ENCODE measurements around the gene FRMPD4.

GRCh38 chrX:12363216-12363615 lies 224.9 kb downstream of the FRMPD4 start:
- TF ChIP-seq POLR2A (IDR thresholded peaks at IDR 0.05; ENCODE audit: low read depth, low read length) (no peak), CTCF (IDR thresholded peaks at IDR 0.05; ENCODE audit: extremely low read depth in 1 of 2, insufficient read depth in 1 of 2, low read depth in 1 of 2, low read length in 2 of 2) (no peak), POLR2AphosphoS5 (IDR thresholded peaks at IDR 0.05; ENCODE audit: insufficient read depth, low read depth, low read length) (no peak), JUN (IDR thresholded peaks at IDR 0.05; ENCODE audit: borderline replicate concordance, insufficient read depth, insufficient read length, low read depth) (no peak), EZH2 (IDR thresholded peaks at IDR 0.05; ENCODE audit: borderline replicate concordance, low read depth, low read length, severe bottlenecking) (no peak)
